HepG2 (cell line): Measurements from ENCODE around the gene TCF7L2.

Source experiments
- ATF3 ChIP-seq: sonication (generic); formaldehyde crosslinking; IDR thresholded peaks from 2 replicates; pipeline ENCODE4 v1.4.0; 2020; ENCODE audit warnings: missing genetic modification reagents
- CTCF ChIP-seq: sonication (generic); formaldehyde crosslinking; IDR thresholded peaks from 2 replicates; pipeline ENCODE4 v1.5.0; 2020; ENCODE audit warnings: mild to moderate bottlenecking, missing genetic modification reagents, moderate library complexity
- NFE2L1 ChIP-seq: sonication (generic); formaldehyde crosslinking; IDR thresholded peaks from 2 replicates; pipeline ENCODE4 v1.4.0; 2020; ENCODE audit warnings: missing genetic modification reagents, mild to moderate bottlenecking, borderline replicate concordance

- TF ChIP-seq NFE2L1 (CRISPR knock-in tag) (no peak), ATF3 (CRISPR knock-in tag) (no peak), CTCF (CRISPR knock-in tag) (no peak)
Measured at GRCh38 chr10:113041841-113042750, 92.0 kb downstream of the TCF7L2 start.
